Panc1 (cell line): ENCODE results near the gene KCNJ14. TPM values are rescaled to one million over a fixed set of nuclear protein-coding genes. Genes with fewer than 3 reads are reported as not detected.

ENCODE experiments used
- ATAC-seq: fragments of 200-7000 bp; cut with Tn5 transposase; 2 replicates; pipeline ENCODE4 v1.9.1; 2020; ENCODE audit warnings: mild to moderate bottlenecking, moderate library complexity
- BruUV-seq: library from RNA; stranded (reverse); fragments of 400-500 nt; replicated peaks from 2 replicates; lab custom pipeline; 2021; lab: Mats Ljungman, UMichigan
- CTCF ChIA-PET: fragments of 300-600 bp; sonication (Branson Sonifier 250); formaldehyde crosslinking; loops from one replicate; lab custom pipeline; 2022; ENCODE audit warnings: antibody characterized with exemption; lab: Charles Lee
- POLR2A ChIA-PET: fragments of 300-600 bp; sonication (Branson Sonifier 250); formaldehyde crosslinking; loops from one replicate; lab custom pipeline; 2022; ENCODE audit warnings: antibody characterized with exemption; lab: Charles Lee
- DNase-seq: peaks from one replicate; pipeline ENCODE4 v3.0.0-alpha.2; 2010; ENCODE audit warnings: low read depth, low spot score
- H3K27ac ChIP-seq: 2 replicates; pipeline ENCODE4 v1.5.1; 2011; ENCODE audit warnings: mild to moderate bottlenecking, low read length, inconsistent platforms
- H3K27me3 ChIP-seq: fragments of 200-500 bp; sonication (Bioruptor generic); 2 replicates; pipeline ENCODE4 v1.6.0; 2014; ENCODE audit warnings: low read length, inconsistent platforms; ENCODE audit not compliant: control insufficient read depth, insufficient read depth
- H3K36me3 ChIP-seq: fragments of 200-500 bp; sonication (Bioruptor generic); 2 replicates; pipeline ENCODE4 v1.5.1; 2014; ENCODE audit warnings: inconsistent platforms, mild to moderate bottlenecking, low read length, moderate library complexity; ENCODE audit not compliant: control insufficient read depth, insufficient read depth
- H3K4me1 ChIP-seq: 2 replicates; pipeline ENCODE4 v1.5.1; 2011; ENCODE audit warnings: inconsistent platforms, mild to moderate bottlenecking, low read length, moderate library complexity; ENCODE audit not compliant: control insufficient read depth, insufficient read depth
- H3K4me3 ChIP-seq, 2 experiments: 2 replicates each; pipeline ENCODE4 v1.5.1; 2011 to 2012; ENCODE audit warnings: low read depth in 2 of 2, low read length in 2 of 2, mild to moderate bottlenecking in 2 of 2, inconsistent platforms in 1 of 2, moderate library complexity in 1 of 2
- H3K9me3 ChIP-seq: fragments of 200-500 bp; sonication (Bioruptor generic); 2 replicates; pipeline ENCODE4 v1.5.1; 2014; ENCODE audit warnings: low read depth, mild to moderate bottlenecking, inconsistent platforms, low read length, moderate library complexity; ENCODE audit not compliant: control insufficient read depth, insufficient read depth
- POLR2AphosphoS5 ChIP-seq: IDR thresholded peaks from 2 replicates; pipeline ENCODE4 v1.6.1; 2012; ENCODE audit warnings: mild to moderate bottlenecking, low read depth, low read length, moderate library complexity
- SIN3A ChIP-seq: IDR thresholded peaks from 2 replicates; pipeline ENCODE4 v1.6.1; 2012; ENCODE audit warnings: low read depth, mild to moderate bottlenecking, low read length, moderate library complexity, borderline replicate concordance; ENCODE audit not compliant: insufficient read depth
- TCF7L2 ChIP-seq: IDR thresholded peaks from 2 replicates; pipeline ENCODE4 v1.6.1; 2011; ENCODE audit warnings: mild to moderate bottlenecking, low read depth, low read length, inconsistent platforms
- in situ Hi-C: cut with HindIII; loops from 2 replicates; pipeline ENCODE4 v1.10.0; 2016; ENCODE audit warnings: low sequenced_read_pairs, low pct_unique_long_range_greater_than_20kb
- intact Hi-C: fragments of 100-400 bp; cut with micrococcal nuclease; formaldehyde crosslinking; loops from one replicate; pipeline ENCODE4 v1.10.0; 2022; ENCODE audit not compliant: unreplicated experiment
- total RNA-seq: library from RNA; stranded (reverse); gene quantifications from one replicate; pipeline ENCODE4 v1.2.1, GENCODE V29; 2021; ENCODE audit not compliant: unreplicated experiment
- TF ChIP-seq, protein P1 (sequence below), 2 experiments: IDR thresholded peaks; 2 replicates each; pipeline ENCODE4 v1.6.1; 2011 to 2012; ENCODE audit warnings: low read depth in 2 of 2, control low read depth in 1 of 2, low read length in 1 of 2, mild to moderate bottlenecking in 1 of 2, moderate library complexity in 1 of 2; ENCODE audit not compliant: insufficient read depth in 1 of 2
- TF ChIP-seq, protein P2 (sequence below): fragments of 450-650 bp; IDR thresholded peaks from 2 replicates; pipeline ENCODE4 v1.5.1; 2017; ENCODE audit warnings: mild to moderate bottlenecking

Gene KCNJ14
- total RNA-seq, 1 experiment from 2014 or later, result 2.9 TPM

- in situ Hi-C loops (no loop called here), intact Hi-C loops (no loop called here)
- POLR2A ChIA-PET, result no interaction called here
- Histone ChIP-seq H3K4me3 (no peak overlapping the region), H3K27me3 (no peaks in the 10 kb centered on the region), H3K4me1 (peaks cover 2% of the 10 kb centered on the region), H3K9me3 (no peaks in the 10 kb centered on the region), H3K36me3 (peaks cover 2% of the 10 kb centered on the region; the same call in 1 of the 2 replicates), H3K27ac (no peak overlapping the region)
- TF ChIP-seq, protein P1, sequence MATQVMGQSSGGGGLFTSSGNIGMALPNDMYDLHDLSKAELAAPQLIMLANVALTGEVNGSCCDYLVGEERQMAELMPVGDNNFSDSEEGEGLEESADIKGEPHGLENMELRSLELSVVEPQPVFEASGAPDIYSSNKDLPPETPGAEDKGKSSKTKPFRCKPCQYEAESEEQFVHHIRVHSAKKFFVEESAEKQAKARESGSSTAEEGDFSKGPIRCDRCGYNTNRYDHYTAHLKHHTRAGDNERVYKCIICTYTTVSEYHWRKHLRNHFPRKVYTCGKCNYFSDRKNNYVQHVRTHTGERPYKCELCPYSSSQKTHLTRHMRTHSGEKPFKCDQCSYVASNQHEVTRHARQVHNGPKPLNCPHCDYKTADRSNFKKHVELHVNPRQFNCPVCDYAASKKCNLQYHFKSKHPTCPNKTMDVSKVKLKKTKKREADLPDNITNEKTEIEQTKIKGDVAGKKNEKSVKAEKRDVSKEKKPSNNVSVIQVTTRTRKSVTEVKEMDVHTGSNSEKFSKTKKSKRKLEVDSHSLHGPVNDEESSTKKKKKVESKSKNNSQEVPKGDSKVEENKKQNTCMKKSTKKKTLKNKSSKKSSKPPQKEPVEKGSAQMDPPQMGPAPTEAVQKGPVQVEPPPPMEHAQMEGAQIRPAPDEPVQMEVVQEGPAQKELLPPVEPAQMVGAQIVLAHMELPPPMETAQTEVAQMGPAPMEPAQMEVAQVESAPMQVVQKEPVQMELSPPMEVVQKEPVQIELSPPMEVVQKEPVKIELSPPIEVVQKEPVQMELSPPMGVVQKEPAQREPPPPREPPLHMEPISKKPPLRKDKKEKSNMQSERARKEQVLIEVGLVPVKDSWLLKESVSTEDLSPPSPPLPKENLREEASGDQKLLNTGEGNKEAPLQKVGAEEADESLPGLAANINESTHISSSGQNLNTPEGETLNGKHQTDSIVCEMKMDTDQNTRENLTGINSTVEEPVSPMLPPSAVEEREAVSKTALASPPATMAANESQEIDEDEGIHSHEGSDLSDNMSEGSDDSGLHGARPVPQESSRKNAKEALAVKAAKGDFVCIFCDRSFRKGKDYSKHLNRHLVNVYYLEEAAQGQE (IDR thresholded peaks at IDR 0.05; ENCODE audit: insufficient read depth in 1 of 2, low read depth in 2 of 2, low read length in 1 of 2), result no peak
- no peak for TF ChIP-seq TCF7L2
- TF ChIP-seq SIN3A, result no peak
- TF ChIP-seq, protein P2, sequence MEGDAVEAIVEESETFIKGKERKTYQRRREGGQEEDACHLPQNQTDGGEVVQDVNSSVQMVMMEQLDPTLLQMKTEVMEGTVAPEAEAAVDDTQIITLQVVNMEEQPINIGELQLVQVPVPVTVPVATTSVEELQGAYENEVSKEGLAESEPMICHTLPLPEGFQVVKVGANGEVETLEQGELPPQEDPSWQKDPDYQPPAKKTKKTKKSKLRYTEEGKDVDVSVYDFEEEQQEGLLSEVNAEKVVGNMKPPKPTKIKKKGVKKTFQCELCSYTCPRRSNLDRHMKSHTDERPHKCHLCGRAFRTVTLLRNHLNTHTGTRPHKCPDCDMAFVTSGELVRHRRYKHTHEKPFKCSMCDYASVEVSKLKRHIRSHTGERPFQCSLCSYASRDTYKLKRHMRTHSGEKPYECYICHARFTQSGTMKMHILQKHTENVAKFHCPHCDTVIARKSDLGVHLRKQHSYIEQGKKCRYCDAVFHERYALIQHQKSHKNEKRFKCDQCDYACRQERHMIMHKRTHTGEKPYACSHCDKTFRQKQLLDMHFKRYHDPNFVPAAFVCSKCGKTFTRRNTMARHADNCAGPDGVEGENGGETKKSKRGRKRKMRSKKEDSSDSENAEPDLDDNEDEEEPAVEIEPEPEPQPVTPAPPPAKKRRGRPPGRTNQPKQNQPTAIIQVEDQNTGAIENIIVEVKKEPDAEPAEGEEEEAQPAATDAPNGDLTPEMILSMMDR, result no peak
- TF ChIP-seq POLR2AphosphoS5, result no peak
- CTCF ChIA-PET, result no interaction called here
- DNase-seq (no peak), ATAC-seq (no peak)
- BruUV-seq, result no TSS peak
Observed at GRCh38 chr19:48471836-48472235, 16.5 kb downstream of the KCNJ14 start.

GRCh38 chr19:48473161-48473966 lies 18.0 kb downstream of the KCNJ14 start:
- no peak overlapping the region for H3K27ac ChIP-seq
- H3K4me3 ChIP-seq, result no peak overlapping the region
- no peaks in the 10 kb centered on the region for H3K9me3 ChIP-seq
- intact Hi-C loops, result no loop called here
- in situ Hi-C loops, result no loop called here
- TF ChIP-seq TCF7L2, result no peak
- no peak for TF ChIP-seq POLR2AphosphoS5
- no peak for TF ChIP-seq SIN3A
- TF ChIP-seq, protein P1 (IDR thresholded peaks at IDR 0.05; ENCODE audit: insufficient read depth in 1 of 2, low read depth in 2 of 2, low read length in 1 of 2), result no peak
- TF ChIP-seq, protein P2, result no peak
- no peak for ATAC-seq
- POLR2A ChIA-PET, result interaction anchor here (0.6 to 1.3 kb wide), 2 partner anchors 20 to 201 kb away, joined by 5 to 7 read pairs; no protein-coding TSS in a partner anchor
- peaks cover 2% of the 10 kb centered on the region for H3K36me3 ChIP-seq
- no peak for DNase-seq
- BruUV-seq, result no TSS peak
- peaks cover 1% of the 10 kb centered on the region for H3K4me1 ChIP-seq
- CTCF ChIA-PET, result no interaction called here
- no peaks in the 10 kb centered on the region for H3K27me3 ChIP-seq
